BJ (cell line): ENCODE results near the gene SIGMAR1. TPM values are rescaled to one million over a fixed set of nuclear protein-coding genes. Genes with fewer than 3 reads are reported as not detected.

ENCODE experiments used
- CTCF ChIA-PET: fragments of 350-600 bp; formaldehyde crosslinking; extraction: SDS; loops from one replicate; lab custom pipeline; 2021; ENCODE audit warnings: antibody characterized with exemption, inconsistent platforms; lab: Yijun Ruan, JAX
- POLR2A ChIA-PET: fragments of 300-600 bp; sonication (Branson Sonifier 250); formaldehyde crosslinking; extraction: SDS; loops from one replicate; lab custom pipeline; 2021; ENCODE audit warnings: antibody characterized with exemption; lab: Charles Lee
- DNase-seq: peaks from one replicate; pipeline ENCODE4 v3.0.0-alpha.2; 2011; ENCODE audit warnings: low read depth
- H3K27me3 ChIP-seq: 2 replicates; pipeline ENCODE4 v1.6.0; 2011; ENCODE audit warnings: low read length; ENCODE audit not compliant: control insufficient read depth, insufficient read depth
- H3K36me3 ChIP-seq: 2 replicates; pipeline ENCODE4 v1.5.1; 2011; ENCODE audit warnings: low read length; ENCODE audit not compliant: control insufficient read depth, insufficient read depth
- H3K4me3 ChIP-seq: 2 replicates; pipeline ENCODE4 v1.5.1; 2011; ENCODE audit warnings: low read depth, mild to moderate bottlenecking, control low read depth, low read length
- CTCF ChIP-seq: IDR thresholded peaks from 2 replicates; pipeline ENCODE4 v1.5.1; 2011; ENCODE audit warnings: low read depth, mild to moderate bottlenecking, control low read depth, inconsistent platforms, low read length, moderate library complexity; ENCODE audit not compliant: insufficient read depth
- polyA plus RNA-seq: library from polyadenylated mRNA; depleted of rRNA; stranded (reverse); fragments of >200 nt; gene quantifications from 2 replicates; pipeline ENCODE4 v1.2.3, GENCODE V29; 2011

Gene SIGMAR1
- polyA plus RNA-seq, 1 experiment, result 95.5 TPM

- Histone ChIP-seq H3K36me3 (no peaks in the 10 kb centered on the region), H3K4me3 (no peak within 1 kb of the TSS), H3K27me3 (peaks cover 58% of the 10 kb centered on the region)
- CTCF ChIA-PET, result interaction anchor here (0.7 to 1.0 kb wide), 2 partner anchors 14 to 210 kb away, joined by 3 read pairs; no protein-coding TSS in a partner anchor
- POLR2A ChIA-PET, result no interaction called here
- no peak for TF ChIP-seq CTCF
- DNase-seq, result no peak
These were observed 47.8 kb downstream of the SIGMAR1 start, which contains the start of gene CNTFR for GRCh38 chr9:34589636-34590380. TSS of gene CNTFR (minus strand) at chr9:34589724. CDS start at chr9:34568981, 20,743 bp downstream.

- CTCF ChIA-PET, result interaction anchor here (0.6 to 2.2 kb wide), 5 partner anchors 15 to 210 kb away, joined by 3 to 14 read pairs (median 3); no protein-coding TSS in a partner anchor
- no peak overlapping the region for H3K4me3 ChIP-seq
- no peak for TF ChIP-seq CTCF
These were observed 48.6 kb downstream of the SIGMAR1 start for GRCh38 chr9:34588671-34589635.

GRCh38 chr9:34587271-34587670 lies 50.3 kb downstream of the SIGMAR1 start:
- no peaks in the 10 kb centered on the region for H3K36me3 ChIP-seq
- ChIA-PET POLR2A (no interaction called here), CTCF (interaction anchor here (0.7 to 2.2 kb wide), 3 partner anchors 16 to 184 kb away, joined by 3 to 14 read pairs (median 6); no protein-coding TSS in a partner anchor)
- DNase-seq, result no peak
- peaks cover 50% of the 10 kb centered on the region for H3K27me3 ChIP-seq
- no peak overlapping the region for H3K4me3 ChIP-seq
- no peak for TF ChIP-seq CTCF

More at GRCh38 chr9:34588671-34589635, 48.6 kb downstream of the SIGMAR1 start:
- DNase-seq, result no peak
- Histone ChIP-seq H3K36me3 (no peaks in the 10 kb centered on the region), H3K27me3 (peaks cover 55% of the 10 kb centered on the region)
- POLR2A ChIA-PET, result no interaction called here

GRCh38 chr9:34585946-34586669 lies 51.5 kb downstream of the SIGMAR1 start:
- Histone ChIP-seq H3K36me3 (no peaks in the 10 kb centered on the region), H3K27me3 (peaks cover 44% of the 10 kb centered on the region), H3K4me3 (no peak overlapping the region)
- CTCF ChIA-PET, result interaction anchor here (0.9 to 2.2 kb wide), 3 partner anchors 17 to 38 kb away, joined by 4 to 14 read pairs (median 4); no protein-coding TSS in a partner anchor
- POLR2A ChIA-PET, result no interaction called here
- TF ChIP-seq CTCF, result no peak
- no peak for DNase-seq
